A673 (cell line): ENCODE data around the gene PAXX. TPM values are rescaled to one million over a fixed set of nuclear protein-coding genes. Genes with fewer than 3 reads are reported as not detected.
A peak's percentile ranks its signal among the peaks of the same experiment; 100 is the strongest.

Experiments
- BruUV-seq: library from RNA; stranded (reverse); fragments of 400-500 nt; replicated peaks from 2 replicates; lab custom pipeline; 2021; lab: Mats Ljungman, UMichigan
- CTCF ChIA-PET: fragments of 300-600 bp; sonication (Branson Sonifier 250); formaldehyde crosslinking; loops from one replicate; lab custom pipeline; 2022; ENCODE audit warnings: antibody characterized with exemption; lab: Charles Lee
- POLR2A ChIA-PET: fragments of 300-600 bp; sonication (Branson Sonifier 250); formaldehyde crosslinking; loops from one replicate; lab custom pipeline; 2022; ENCODE audit warnings: antibody characterized with exemption; ENCODE audit not compliant: low non-redundant PET; lab: Charles Lee
- DNase-seq: peaks from one replicate; pipeline ENCODE4 v3.0.0-alpha.2; 2015; ENCODE audit warnings: low spot score
- H3K27ac ChIP-seq: fragments of 200-600 bp; sonication (generic); 2 replicates; pipeline ENCODE4 v1.5.1; 2016; ENCODE audit warnings: mixed run types, low read depth, mild to moderate bottlenecking, mixed read lengths, antibody characterized with exemption, low read length; ENCODE audit not compliant: poor library complexity, severe bottlenecking
- H3K27me3 ChIP-seq: fragments of 200-600 bp; sonication (generic); replicated peaks from 2 replicates; pipeline ENCODE4 v1.6.1; 2017; ENCODE audit warnings: mixed run types, low read depth, mild to moderate bottlenecking, mixed read lengths, antibody characterized with exemption, low read length; ENCODE audit not compliant: insufficient read depth, poor library complexity
- H3K36me3 ChIP-seq: fragments of 200-600 bp; sonication (generic); 2 replicates; pipeline ENCODE4 v1.6.1; 2016; ENCODE audit warnings: mixed run types, mild to moderate bottlenecking, mixed read lengths, antibody characterized with exemption, low read length; ENCODE audit not compliant: insufficient read depth, poor library complexity, severe bottlenecking
- H3K4me1 ChIP-seq: fragments of 200-600 bp; sonication (generic); 2 replicates; pipeline ENCODE4 v1.6.1; 2017; ENCODE audit warnings: mixed run types, mild to moderate bottlenecking, mixed read lengths, antibody characterized with exemption, low read length; ENCODE audit not compliant: insufficient read depth, poor library complexity, severe bottlenecking
- H3K4me3 ChIP-seq: fragments of 200-600 bp; sonication (generic); 2 replicates; pipeline ENCODE4 v1.5.1; 2016; ENCODE audit warnings: low read depth, mixed run types, mild to moderate bottlenecking, mixed read lengths, low read length; ENCODE audit not compliant: poor library complexity, severe bottlenecking
- H3K9me3 ChIP-seq: fragments of 200-600 bp; sonication (generic); 2 replicates; pipeline ENCODE4 v1.6.1; 2016; ENCODE audit warnings: mixed run types, low read depth, mild to moderate bottlenecking, mixed read lengths, antibody characterized with exemption, low read length; ENCODE audit not compliant: poor library complexity, severe bottlenecking
- CTCF ChIP-seq: fragments of 300-800, 200-600 bp; sonication (generic); conservative IDR thresholded peaks from 2 replicates; pipeline ENCODE4 v1.5.1; 2017; ENCODE audit warnings: low read depth, mild to moderate bottlenecking, antibody characterized with exemption, low read length, moderate library complexity, mixed read lengths
- EZH2 ChIP-seq: fragments of 200-600 bp; sonication (generic); IDR thresholded peaks from 2 replicates; pipeline ENCODE4 v1.6.1; 2017; ENCODE audit warnings: borderline replicate concordance, low read depth, mild to moderate bottlenecking, mixed read lengths, antibody characterized with exemption, low read length; ENCODE audit not compliant: poor library complexity, severe bottlenecking
- intact Hi-C: fragments of 100-400 bp; cut with micrococcal nuclease; formaldehyde crosslinking; loops from one replicate; pipeline ENCODE4 v1.10.0; 2022; ENCODE audit not compliant: unreplicated experiment
- total RNA-seq: library from RNA; stranded (reverse); gene quantifications from 2 replicates; pipeline ENCODE4 v1.2.3, GENCODE V29; 2021

PAXX gene
- total RNA-seq, 1 experiment from 2014 or later = 91.5 TPM

- ChIA-PET POLR2A (interaction anchor here (0.6 kb wide), 2 partner anchors 10 to 12 kb away, joined by 3 to 4 read pairs; no protein-coding TSS in a partner anchor), CTCF (interaction anchor here (0.6 to 1.9 kb wide), 9 partner anchors 13 to 255 kb away, joined by 3 to 17 read pairs (median 3); partner anchors contain the start of genes MAN1B1, NPDC1 and TMEM141)
- intact Hi-C loops = no loop called here
- H3K9me3 ChIP-seq = no peaks in the 10 kb centered on the region
- H3K4me3 ChIP-seq = peak overlapping the region; percentile 22
- TF ChIP-seq EZH2 (no peak), CTCF (no peak)
- H3K36me3 ChIP-seq = peaks cover 2% of the 10 kb centered on the region
- H3K27me3 ChIP-seq = no peaks in the 10 kb centered on the region
- BruUV-seq = no TSS peak
- no peak overlapping the region for H3K27ac ChIP-seq
- no peak for DNase-seq
- H3K4me1 ChIP-seq = peaks cover 10% of the 10 kb centered on the region
Observed at GRCh38 chr9:137034039-137034708, 42.0 kb downstream of the PAXX start.

GRCh38 chr9:137034709-137035506 lies 42.7 kb downstream of the PAXX start:
- intact Hi-C loops = loop anchor here (1.0 kb wide), 1 partner anchor 248 kb away; no protein-coding TSS in a partner anchor
- H3K9me3 ChIP-seq = no peaks in the 10 kb centered on the region
- DNase-seq = peak; percentile 89
- ChIA-PET POLR2A (interaction anchor here (0.6 kb wide), 2 partner anchors 10 to 13 kb away, joined by 3 to 4 read pairs; no protein-coding TSS in a partner anchor), CTCF (interaction anchor here (0.6 to 1.9 kb wide), 20 partner anchors 10 to 373 kb away, joined by 3 to 17 read pairs (median 3); partner anchors contain the start of genes AJM1, MAN1B1, NPDC1 and TMEM141)
- H3K4me3 ChIP-seq = peak overlapping the region; percentile 22
- TF ChIP-seq EZH2 (no peak), CTCF (peak; percentile 96)
- no peaks in the 10 kb centered on the region for H3K27me3 ChIP-seq
- no TSS peak for BruUV-seq
- no peak overlapping the region for H3K27ac ChIP-seq
- peaks cover 9% of the 10 kb centered on the region for H3K4me1 ChIP-seq
- peaks cover 10% of the 10 kb centered on the region for H3K36me3 ChIP-seq

GRCh38 chr9:137035507-137035834 lies 43.2 kb downstream of the PAXX start:
- TF ChIP-seq CTCF = peak; percentile 31; the same call in 1 of the 2 replicates
- no peak for TF ChIP-seq EZH2
- Histone ChIP-seq H3K27ac (no peak overlapping the region), H3K4me1 (peaks cover 9% of the 10 kb centered on the region), H3K9me3 (no peaks in the 10 kb centered on the region), H3K27me3 (no peaks in the 10 kb centered on the region), H3K4me3 (no peak overlapping the region), H3K36me3 (peaks cover 11% of the 10 kb centered on the region)
- ChIA-PET CTCF (interaction anchor here (0.6 to 1.9 kb wide), 17 partner anchors 9 to 373 kb away, joined by 3 to 17 read pairs (median 3); partner anchors contain the start of genes AJM1, NPDC1 and TMEM141), POLR2A (no interaction called here)
- intact Hi-C loops = loop anchor here (1.0 kb wide), 1 partner anchor 248 kb away; no protein-coding TSS in a partner anchor
- DNase-seq = no peak
- no TSS peak for BruUV-seq
